PFSK-1 (cell line): ENCODE measurements around the gene TNN.

Source experiments
- FOXP2 ChIP-seq: optimal IDR thresholded peaks from 2 replicates; pipeline ENCODE3; 2011; ENCODE audit warnings: borderline replicate concordance, control low read depth, inconsistent platforms; ENCODE audit not compliant: insufficient read depth; ENCODE audit errors: extremely low read length, extremely low read depth
- POLR2AphosphoS5 ChIP-seq: IDR thresholded peaks from 2 replicates; pipeline ENCODE4 v1.6.1; 2012; ENCODE audit warnings: low read depth, mild to moderate bottlenecking, control low read depth, low read length, moderate library complexity
- SIN3A ChIP-seq: IDR thresholded peaks from 2 replicates; pipeline ENCODE4 v1.6.1; 2012; ENCODE audit warnings: mild to moderate bottlenecking, low read length, moderate library complexity, borderline replicate concordance; ENCODE audit not compliant: insufficient read depth
- TAF1 ChIP-seq: IDR thresholded peaks from 2 replicates; pipeline ENCODE4 v1.6.1; 2012; ENCODE audit warnings: low read length, control low read depth, borderline replicate concordance; ENCODE audit not compliant: insufficient read depth
- TF ChIP-seq, protein P1 (sequence below), 2 experiments: IDR thresholded peaks; 2 replicates each; pipeline versions ENCODE4 v1.6.1 to v1.8.0; 2011 to 2012; ENCODE audit warnings: low read depth in 2 of 2, low read length in 2 of 2, control low read depth in 1 of 2, inconsistent platforms in 1 of 2, mild to moderate bottlenecking in 1 of 2, moderate library complexity in 1 of 2; ENCODE audit not compliant: insufficient read depth in 1 of 2

Gene TNN

DNA sequence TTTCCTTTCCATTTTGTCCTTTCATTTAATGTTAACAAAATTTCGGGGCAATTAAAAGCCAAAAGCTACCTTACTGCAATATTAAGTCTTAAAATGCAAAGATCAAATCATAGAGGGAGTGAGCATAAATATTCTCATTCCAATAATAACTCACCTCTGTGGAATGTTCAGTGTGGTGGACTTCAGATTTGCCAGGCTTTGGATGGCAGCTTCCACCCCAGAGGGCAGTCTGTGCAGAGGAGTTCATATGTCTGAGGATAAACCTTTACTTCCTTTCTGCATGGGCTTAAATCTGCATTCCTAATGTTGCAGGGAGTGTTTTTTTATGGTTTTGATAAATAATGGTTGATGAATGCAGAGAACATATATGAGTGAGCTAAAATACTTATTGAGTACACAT is 108.6 kb downstream of the TNN start:
- TF ChIP-seq POLR2AphosphoS5 (no peak), FOXP2 (no peak), TAF1 (no peak), SIN3A (no peak)
- TF ChIP-seq, protein P1, sequence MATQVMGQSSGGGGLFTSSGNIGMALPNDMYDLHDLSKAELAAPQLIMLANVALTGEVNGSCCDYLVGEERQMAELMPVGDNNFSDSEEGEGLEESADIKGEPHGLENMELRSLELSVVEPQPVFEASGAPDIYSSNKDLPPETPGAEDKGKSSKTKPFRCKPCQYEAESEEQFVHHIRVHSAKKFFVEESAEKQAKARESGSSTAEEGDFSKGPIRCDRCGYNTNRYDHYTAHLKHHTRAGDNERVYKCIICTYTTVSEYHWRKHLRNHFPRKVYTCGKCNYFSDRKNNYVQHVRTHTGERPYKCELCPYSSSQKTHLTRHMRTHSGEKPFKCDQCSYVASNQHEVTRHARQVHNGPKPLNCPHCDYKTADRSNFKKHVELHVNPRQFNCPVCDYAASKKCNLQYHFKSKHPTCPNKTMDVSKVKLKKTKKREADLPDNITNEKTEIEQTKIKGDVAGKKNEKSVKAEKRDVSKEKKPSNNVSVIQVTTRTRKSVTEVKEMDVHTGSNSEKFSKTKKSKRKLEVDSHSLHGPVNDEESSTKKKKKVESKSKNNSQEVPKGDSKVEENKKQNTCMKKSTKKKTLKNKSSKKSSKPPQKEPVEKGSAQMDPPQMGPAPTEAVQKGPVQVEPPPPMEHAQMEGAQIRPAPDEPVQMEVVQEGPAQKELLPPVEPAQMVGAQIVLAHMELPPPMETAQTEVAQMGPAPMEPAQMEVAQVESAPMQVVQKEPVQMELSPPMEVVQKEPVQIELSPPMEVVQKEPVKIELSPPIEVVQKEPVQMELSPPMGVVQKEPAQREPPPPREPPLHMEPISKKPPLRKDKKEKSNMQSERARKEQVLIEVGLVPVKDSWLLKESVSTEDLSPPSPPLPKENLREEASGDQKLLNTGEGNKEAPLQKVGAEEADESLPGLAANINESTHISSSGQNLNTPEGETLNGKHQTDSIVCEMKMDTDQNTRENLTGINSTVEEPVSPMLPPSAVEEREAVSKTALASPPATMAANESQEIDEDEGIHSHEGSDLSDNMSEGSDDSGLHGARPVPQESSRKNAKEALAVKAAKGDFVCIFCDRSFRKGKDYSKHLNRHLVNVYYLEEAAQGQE (IDR thresholded peaks at IDR 0.05; ENCODE audit: insufficient read depth in 1 of 2, low read depth in 2 of 2, low read length in 2 of 2), result no peak

DNA sequence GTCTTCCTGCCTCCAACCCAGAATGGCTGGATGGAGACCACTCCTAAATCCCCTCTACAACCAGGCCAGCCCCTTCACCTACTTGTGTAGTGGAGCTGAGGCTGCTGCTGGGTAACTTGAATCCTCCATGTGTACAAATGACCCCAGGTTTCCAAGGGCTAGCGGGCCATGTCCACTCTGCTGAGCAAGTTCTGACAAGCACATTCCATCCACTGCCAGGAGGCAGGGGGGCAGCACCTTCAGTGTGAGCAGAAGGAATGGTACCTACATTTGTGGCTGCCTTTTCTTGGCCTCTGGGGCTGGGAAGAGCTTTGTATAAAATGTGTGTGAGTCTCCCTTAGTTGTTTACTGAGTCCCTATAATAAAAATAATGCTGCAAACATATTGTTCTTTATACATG is 110.4 kb downstream of the TNN start:
- TF ChIP-seq, protein P1 (IDR thresholded peaks at IDR 0.05; ENCODE audit: insufficient read depth in 1 of 2, low read depth in 2 of 2, low read length in 2 of 2), result no peak
- no peak for TF ChIP-seq POLR2AphosphoS5
- TF ChIP-seq FOXP2, result no peak
- no peak for TF ChIP-seq SIN3A
- TF ChIP-seq TAF1, result no peak

DNA sequence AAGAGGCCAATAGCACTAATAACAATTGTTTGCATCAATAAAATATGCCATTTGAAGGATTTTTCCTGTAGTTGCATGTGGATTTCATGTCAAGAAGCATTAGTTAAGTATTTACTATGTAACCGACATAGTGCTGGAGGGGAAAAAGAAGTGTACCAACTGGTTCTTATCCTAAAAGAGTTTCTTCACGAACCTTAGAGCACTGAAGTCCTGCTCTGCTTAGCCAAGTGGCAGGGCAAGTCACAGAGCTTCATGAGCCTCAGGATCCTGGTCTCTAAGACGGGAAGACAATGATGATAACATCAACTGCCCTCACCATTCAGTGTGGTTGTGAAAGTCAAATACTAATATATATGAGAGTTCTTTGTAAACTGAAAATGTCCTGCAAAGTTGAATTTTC is 110.8 kb downstream of the TNN start:
- TF ChIP-seq, protein P1 (IDR thresholded peaks at IDR 0.05; ENCODE audit: insufficient read depth in 1 of 2, low read depth in 2 of 2, low read length in 2 of 2), result no peak
- TF ChIP-seq FOXP2 (no peak), TAF1 (no peak), POLR2AphosphoS5 (no peak), SIN3A (no peak)

DNA sequence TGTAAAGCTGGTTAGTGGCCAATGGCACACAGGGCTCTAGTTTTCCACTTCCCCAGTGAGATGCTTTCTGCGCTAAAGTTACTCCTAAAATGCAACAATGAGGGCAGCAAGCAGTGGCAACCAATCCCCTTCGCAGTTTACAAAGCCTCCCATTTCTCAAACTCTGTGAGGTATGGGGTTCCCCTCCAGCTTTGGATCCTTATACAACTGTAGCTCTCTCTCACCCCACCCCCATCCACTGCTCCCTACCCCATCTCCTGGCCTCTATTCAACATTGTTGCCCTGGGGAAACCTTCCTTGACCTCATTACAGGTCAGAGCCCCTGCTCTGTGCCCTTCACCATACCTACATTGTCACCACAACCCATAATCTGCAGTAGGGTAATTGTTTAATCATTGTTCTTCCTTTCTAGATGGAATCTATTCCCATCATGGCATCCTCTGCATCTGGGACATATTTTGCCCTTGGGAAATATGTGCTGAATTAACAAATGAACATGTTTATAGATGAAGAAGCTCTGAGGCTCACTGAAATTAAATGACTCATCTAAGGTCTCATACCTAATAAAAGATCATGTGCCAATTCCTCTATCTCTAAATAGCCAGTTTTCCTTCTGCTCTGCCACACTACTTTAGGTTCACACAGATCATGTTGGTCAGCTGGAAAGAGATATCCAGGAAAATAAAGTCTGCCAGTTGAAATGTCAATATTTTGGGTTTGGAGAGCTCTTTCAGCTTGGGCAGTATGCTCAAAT is 112.4 kb downstream of the TNN start:
- TF ChIP-seq TAF1 (no peak), SIN3A (no peak), POLR2AphosphoS5 (no peak), FOXP2 (no peak)
- TF ChIP-seq, protein P1 (IDR thresholded peaks at IDR 0.05; ENCODE audit: insufficient read depth in 1 of 2, low read depth in 2 of 2, low read length in 2 of 2), result no peak

DNA sequence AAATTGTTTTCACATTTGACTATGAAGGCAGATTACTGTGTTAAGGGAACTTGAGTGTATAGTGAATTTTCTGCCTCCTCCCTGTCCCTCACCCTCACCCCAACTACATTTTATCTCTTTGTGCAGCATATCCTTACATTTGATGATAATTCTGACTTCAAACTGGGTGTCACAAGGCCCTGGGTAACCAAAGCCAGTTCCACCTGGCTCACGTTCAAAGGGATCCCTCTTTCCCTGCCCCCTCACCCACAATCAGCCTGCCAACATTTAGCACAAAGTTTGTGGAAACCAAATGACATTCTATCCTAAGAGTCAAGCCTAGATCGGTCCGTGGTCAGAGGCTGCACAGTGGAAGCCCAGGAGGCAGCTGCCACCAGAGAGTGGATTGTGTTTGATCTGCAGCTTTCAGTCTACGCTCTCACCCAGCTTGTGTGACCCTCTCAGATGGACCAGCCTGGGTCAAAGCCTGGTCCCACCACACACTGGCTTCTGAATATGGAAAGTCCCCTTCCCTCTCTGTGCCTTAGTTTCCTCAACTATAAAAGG is 114.6 kb downstream of the TNN start:
- TF ChIP-seq POLR2AphosphoS5 (no peak), SIN3A (no peak), FOXP2 (no peak), TAF1 (no peak)
- TF ChIP-seq, protein P1 (IDR thresholded peaks at IDR 0.05; ENCODE audit: insufficient read depth in 1 of 2, low read depth in 2 of 2, low read length in 2 of 2), result no peak
